Stomach smooth muscle (tissue), 2 donors: ENCODE results near the gene N4BP2L1.
"Not testable (repeated sequence)": the region's sequence is repeated elsewhere in the genome, so short reads cannot be mapped to it uniquely, and the experiment has no call there.

Source experiments
- H3K27ac ChIP-seq: one replicate; pipeline ENCODE4 v1.7.0; 2013; ENCODE audit warnings: mild to moderate bottlenecking, low read length, inconsistent platforms
- H3K27me3 ChIP-seq, 2 donors: one replicate each; pipeline ENCODE4 v1.7.0; 2013; ENCODE audit warnings: low read length in 2 of 2; ENCODE audit not compliant: insufficient read depth in 2 of 2, control insufficient read depth in 1 of 2
- H3K36me3 ChIP-seq, 2 donors: one replicate each; pipeline ENCODE4 v1.7.0; 2013; ENCODE audit warnings: low read length in 2 of 2; ENCODE audit not compliant: control insufficient read depth in 2 of 2, insufficient read depth in 2 of 2
- H3K4me1 ChIP-seq: one replicate; pipeline ENCODE4 v1.7.0; 2013; ENCODE audit warnings: low read length; ENCODE audit not compliant: control insufficient read depth, insufficient read depth
- H3K4me3 ChIP-seq, 2 donors: one replicate each; pipeline ENCODE4 v1.7.0; 2013; ENCODE audit warnings: low read length in 2 of 2
- H3K9ac ChIP-seq, 2 donors: one replicate each; pipeline ENCODE4 v1.7.0; 2013; ENCODE audit warnings: low read length in 2 of 2, mild to moderate bottlenecking in 1 of 2
- H3K9me3 ChIP-seq, 2 donors: one replicate each; pipeline ENCODE4 v1.7.0; 2013; ENCODE audit warnings: low read length in 2 of 2; ENCODE audit not compliant: control insufficient read depth in 2 of 2
- donor health status: healthy.
- donor health status: Pancreatic carcinoma.

N4BP2L1 gene

DNA sequence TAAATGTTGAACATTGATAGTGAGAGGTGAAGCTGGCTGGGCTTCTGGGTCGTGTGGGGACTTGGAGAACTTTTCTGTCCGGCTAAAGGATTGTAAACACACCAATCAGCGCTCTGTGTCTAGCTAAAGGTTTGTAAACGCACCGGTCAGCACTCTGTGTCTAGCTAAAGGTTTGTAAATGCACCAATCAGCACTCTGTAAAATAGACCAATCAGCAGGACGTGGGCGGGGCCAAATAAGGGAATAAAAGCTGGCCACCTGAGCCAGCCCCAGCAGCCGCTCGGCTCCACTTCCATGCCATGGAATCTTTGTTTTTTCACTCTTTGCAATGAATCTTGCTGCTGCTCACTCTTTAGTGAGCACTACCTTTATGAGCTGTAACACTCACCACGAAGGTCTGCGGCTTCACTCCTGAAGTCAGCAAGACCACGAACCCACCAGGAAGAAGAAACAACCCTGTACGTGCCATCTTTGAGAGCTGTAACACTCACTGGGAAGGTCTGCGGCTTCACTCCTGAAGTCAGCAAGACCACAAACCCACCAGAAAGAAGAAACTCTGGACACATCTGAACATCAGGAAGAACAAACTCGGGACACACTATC lies 77.0 kb downstream of the N4BP2L1 start:
- not testable (repeated sequence) for H3K36me3 ChIP-seq, H3K9me3 ChIP-seq, H3K27ac ChIP-seq, H3K4me1 ChIP-seq, H3K9ac ChIP-seq, H3K27me3 ChIP-seq, H3K4me3 ChIP-seq
